Subcutaneous adipose tissue (tissue), 4 donors: Measurements from ENCODE around the gene TRIM6. TPM values are rescaled to one million over a fixed set of nuclear protein-coding genes. Genes with fewer than 3 reads are reported as not detected.

Source experiments
- total RNA-seq, 4 donors: library from RNA; depleted of rRNA; stranded (reverse); fragments of >200 nt; gene quantifications; one replicate each; pipeline ENCODE4 v1.1.0, GENCODE V29; 2016
- TF ChIP-seq, protein P1 (sequence below): fragments of 450-650 bp; IDR thresholded peaks from one replicate; pipeline ENCODE4 v1.5.1; 2016; ENCODE audit warnings: low read depth, mild to moderate bottlenecking, control low read depth, antibody characterized with exemption, moderate library complexity

TRIM6 gene
- total RNA-seq, 4 donors from 2014 or later: 1.6 to 9.2 (median 3.4) TPM

DNA sequence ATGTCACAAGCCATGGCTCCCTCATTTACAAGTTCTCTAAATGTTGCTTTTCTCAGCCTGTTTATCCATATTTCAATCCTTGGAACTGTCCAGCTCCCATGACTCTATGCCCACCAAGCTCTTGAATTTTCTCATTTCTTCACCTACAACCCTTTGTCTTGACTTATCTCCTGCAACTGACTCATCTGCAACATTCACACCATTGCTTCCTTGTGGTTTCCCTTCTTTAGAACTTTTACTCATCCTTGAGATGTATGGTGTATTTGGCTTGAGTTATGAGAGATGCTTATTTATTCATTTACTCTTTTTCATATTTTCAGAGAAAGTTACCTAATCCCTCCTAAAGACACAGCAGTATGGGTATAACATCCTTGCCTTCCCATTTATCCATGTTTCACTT, 47.1 kb downstream of the TRIM6 start:
- TF ChIP-seq, protein P1, sequence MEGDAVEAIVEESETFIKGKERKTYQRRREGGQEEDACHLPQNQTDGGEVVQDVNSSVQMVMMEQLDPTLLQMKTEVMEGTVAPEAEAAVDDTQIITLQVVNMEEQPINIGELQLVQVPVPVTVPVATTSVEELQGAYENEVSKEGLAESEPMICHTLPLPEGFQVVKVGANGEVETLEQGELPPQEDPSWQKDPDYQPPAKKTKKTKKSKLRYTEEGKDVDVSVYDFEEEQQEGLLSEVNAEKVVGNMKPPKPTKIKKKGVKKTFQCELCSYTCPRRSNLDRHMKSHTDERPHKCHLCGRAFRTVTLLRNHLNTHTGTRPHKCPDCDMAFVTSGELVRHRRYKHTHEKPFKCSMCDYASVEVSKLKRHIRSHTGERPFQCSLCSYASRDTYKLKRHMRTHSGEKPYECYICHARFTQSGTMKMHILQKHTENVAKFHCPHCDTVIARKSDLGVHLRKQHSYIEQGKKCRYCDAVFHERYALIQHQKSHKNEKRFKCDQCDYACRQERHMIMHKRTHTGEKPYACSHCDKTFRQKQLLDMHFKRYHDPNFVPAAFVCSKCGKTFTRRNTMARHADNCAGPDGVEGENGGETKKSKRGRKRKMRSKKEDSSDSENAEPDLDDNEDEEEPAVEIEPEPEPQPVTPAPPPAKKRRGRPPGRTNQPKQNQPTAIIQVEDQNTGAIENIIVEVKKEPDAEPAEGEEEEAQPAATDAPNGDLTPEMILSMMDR: no peak

DNA sequence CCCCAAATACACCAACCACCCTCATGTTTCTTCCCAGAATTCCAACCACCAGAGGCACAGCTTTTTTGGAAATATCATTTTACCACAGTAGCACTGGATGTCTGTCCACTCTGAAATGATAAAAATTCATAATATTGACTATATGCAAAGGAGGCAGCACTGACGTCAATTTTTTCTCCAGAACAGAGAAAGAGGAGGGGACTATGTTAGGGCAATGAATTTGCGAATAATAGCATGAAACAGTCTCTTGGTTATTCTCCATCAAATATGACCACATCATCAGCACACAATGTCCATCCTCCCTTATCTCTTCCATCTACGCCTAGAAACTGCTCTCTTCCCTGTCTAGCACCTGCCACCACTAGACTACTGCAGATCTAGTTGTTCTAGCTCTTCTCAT, 49.7 kb downstream of the TRIM6 start:
- TF ChIP-seq, protein P1: no peak

GRCh38 chr11:5655474-5655873, 59.0 kb downstream of the TRIM6 start:
- TF ChIP-seq, protein P1: no peak

GRCh38 chr11:5658318-5658717, 61.9 kb downstream of the TRIM6 start:
- TF ChIP-seq, protein P1: no peak

Other genes starting within 250 kb of the TRIM6 start
- gene OR51B6, start 245.1 kb upstream of the TRIM6 start, total RNA-seq: not detected
- not detected for gene OR51M1, start 212.8 kb upstream of the TRIM6 start, total RNA-seq
- gene OR51Q1, start 174.5 kb upstream of the TRIM6 start, total RNA-seq: not detected
- 1 to 10 TPM in 1 of 4 donors, not detected in 3; 2.9 TPM for gene OR51I1, start 155.1 kb upstream of the TRIM6 start, total RNA-seq
- gene OR51I2, start 147.3 kb upstream of the TRIM6 start, total RNA-seq: not detected
- not detected for gene OR52D1, start 108.0 kb upstream of the TRIM6 start, total RNA-seq
- under 1 TPM in 3 of 4 donors, not detected in 1; 0.17 to 0.57 (median 0.49) TPM for gene UBQLN3, start 86.7 kb upstream of the TRIM6 start, total RNA-seq
- gene UBQLNL, start 79.9 kb upstream of the TRIM6 start, total RNA-seq: under 1 TPM; 0.34 to 0.98 (median 0.71) TPM
- not detected for gene OR52H1, start 48.1 kb upstream of the TRIM6 start, total RNA-seq
- gene OR52B6, start 15.8 kb upstream of the TRIM6 start, total RNA-seq: not detected
- 10 to 100 TPM in 1 of 4 donors, 1 to 10 TPM in 3; 4.1 to 12.1 (median 8.1) TPM for gene TRIM34, start 28.4 kb downstream of the TRIM6 start, total RNA-seq
- 10 to 100 TPM; 12.6 to 22.8 (median 16.7) TPM for gene TRIM5, start 88.4 kb downstream of the TRIM6 start, total RNA-seq
- gene TRIM22, start 93.2 kb downstream of the TRIM6 start, total RNA-seq: 10 to 100 TPM; 35.9 to 96.8 (median 64.8) TPM
- under 1 TPM in 2 of 4 donors, not detected in 2; 0.22 to 0.75 TPM for gene OR56B1, start 139.8 kb downstream of the TRIM6 start, total RNA-seq
- gene OR52N4, start 157.6 kb downstream of the TRIM6 start, total RNA-seq: not detected
- under 1 TPM in 2 of 4 donors, not detected in 2; 0.33 to 0.44 TPM for gene OR52N5, start 186.7 kb downstream of the TRIM6 start, total RNA-seq
- not detected for gene OR52N1, start 194.6 kb downstream of the TRIM6 start, total RNA-seq
- gene OR52N2, start 212.3 kb downstream of the TRIM6 start, total RNA-seq: not detected
- gene OR52E6, start 245.3 kb downstream of the TRIM6 start, total RNA-seq: not detected